Smooth muscle cell (in vitro differentiated cells): ENCODE data around the gene TOB2. TPM values are rescaled to one million over a fixed set of nuclear protein-coding genes. Genes with fewer than 3 reads are reported as not detected.

ENCODE experiments used
- DNase-seq: peaks from one replicate; lab custom pipeline; 2025; ENCODE audit not compliant: unreplicated experiment; lab: John Stamatoyannopoulos, UW
- H2AFZ ChIP-seq: fragments of 200-600 bp; sonication (generic); 2 replicates; pipeline ENCODE4 v1.6.0; 2016; ENCODE audit warnings: antibody characterized with exemption, low read depth, mild to moderate bottlenecking
- H3F3A ChIP-seq: fragments of 200-600 bp; sonication (generic); 2 replicates; pipeline ENCODE4 v1.6.0; 2017; ENCODE audit warnings: antibody characterized with exemption, low read depth
- H3K27ac ChIP-seq: fragments of 200-600 bp; sonication (generic); 2 replicates; pipeline ENCODE4 v1.5.1; 2016; ENCODE audit warnings: low read depth, mild to moderate bottlenecking
- H3K27me3 ChIP-seq: fragments of 200-600 bp; sonication (generic); 2 replicates; pipeline ENCODE4 v1.6.1; 2016; ENCODE audit warnings: low read depth, mild to moderate bottlenecking
- H3K36me3 ChIP-seq: fragments of 200-600 bp; sonication (generic); 2 replicates; pipeline ENCODE4 v1.5.1; 2016; ENCODE audit warnings: low read depth
- H3K4me1 ChIP-seq: fragments of 200-600 bp; sonication (generic); 2 replicates; pipeline ENCODE4 v1.5.1; 2016; ENCODE audit warnings: low read depth
- H3K4me2 ChIP-seq: fragments of 200-600 bp; sonication (generic); 2 replicates; pipeline ENCODE4 v1.6.0; 2016; ENCODE audit warnings: mild to moderate bottlenecking
- H3K4me3 ChIP-seq: fragments of 200-600 bp; sonication (generic); 2 replicates; pipeline ENCODE4 v1.5.1; 2016; ENCODE audit warnings: mild to moderate bottlenecking
- H3K79me2 ChIP-seq: fragments of 200-600 bp; sonication (generic); 2 replicates; pipeline ENCODE4 v1.6.0; 2016; ENCODE audit warnings: low read depth, mild to moderate bottlenecking
- H3K9ac ChIP-seq: fragments of 200-600 bp; sonication (generic); 2 replicates; pipeline ENCODE4 v1.6.0; 2016; ENCODE audit warnings: low read depth
- H3K9me3 ChIP-seq: fragments of 200-600 bp; sonication (generic); replicated peaks from 2 replicates; pipeline ENCODE4 v1.5.1; 2016; ENCODE audit warnings: low read depth
- H4K20me1 ChIP-seq: fragments of 200-600 bp; sonication (generic); 2 replicates; pipeline ENCODE4 v1.6.0; 2016; ENCODE audit warnings: low read depth
- CTCF ChIP-seq: fragments of 200-600 bp; sonication (generic); IDR thresholded peaks from 2 replicates; pipeline ENCODE4 v1.5.1; 2017; ENCODE audit warnings: borderline replicate concordance, mild to moderate bottlenecking, antibody characterized with exemption; ENCODE audit not compliant: insufficient read depth, poor library complexity, severe bottlenecking
- WGBS: methylation state at CpG from one replicate; pipeline ENCODE4 v1.1.7; 2016; ENCODE audit warnings: low lambda C conversion rate; 5-methylcytosine and 5-hydroxymethylcytosine counted together
- polyA plus RNA-seq: library from polyadenylated mRNA; unstranded; fragments of >200 nt; fragmentation: Nextera tagmentation; extraction: Ambion mirVana; gene quantifications from 2 replicates; pipeline ENCODE4 v1.2.1, GENCODE V29; 2016
- total RNA-seq: library from RNA; depleted of rRNA; stranded (reverse); fragments of >200 nt; gene quantifications from 2 replicates; pipeline ENCODE4 v1.2.3, GENCODE V29; 2014

The TOB2 gene
- total and polyA plus RNA-seq, 2 experiments from 2014 or later = 19.7 to 27.0 TPM

GRCh38 chr22:41418717-41419116 lies 27.9 kb downstream of the TOB2 start:
- TF ChIP-seq CTCF = no peak
- no peak overlapping the region for H3K9ac ChIP-seq
- peaks cover 7% of the 10 kb centered on the region for H3K4me1 ChIP-seq
- no peaks in the 10 kb centered on the region for H3K36me3 ChIP-seq
- no peaks in the 10 kb centered on the region for H3K9me3 ChIP-seq
- no peaks in the 10 kb centered on the region for H3K79me2 ChIP-seq
- WGBS = 93% methylated on average over 9 of the region's 9 CpGs
- no peaks in the 10 kb centered on the region for H3F3A ChIP-seq
- no peak overlapping the region for H3K4me3 ChIP-seq
- no peak overlapping the region for H3K4me2 ChIP-seq
- no peak for DNase-seq
- H2AFZ ChIP-seq = no peak overlapping the region
- no peak overlapping the region for H3K27ac ChIP-seq
- H3K27me3 ChIP-seq = no peaks in the 10 kb centered on the region
- no peaks in the 10 kb centered on the region for H4K20me1 ChIP-seq

DNA sequence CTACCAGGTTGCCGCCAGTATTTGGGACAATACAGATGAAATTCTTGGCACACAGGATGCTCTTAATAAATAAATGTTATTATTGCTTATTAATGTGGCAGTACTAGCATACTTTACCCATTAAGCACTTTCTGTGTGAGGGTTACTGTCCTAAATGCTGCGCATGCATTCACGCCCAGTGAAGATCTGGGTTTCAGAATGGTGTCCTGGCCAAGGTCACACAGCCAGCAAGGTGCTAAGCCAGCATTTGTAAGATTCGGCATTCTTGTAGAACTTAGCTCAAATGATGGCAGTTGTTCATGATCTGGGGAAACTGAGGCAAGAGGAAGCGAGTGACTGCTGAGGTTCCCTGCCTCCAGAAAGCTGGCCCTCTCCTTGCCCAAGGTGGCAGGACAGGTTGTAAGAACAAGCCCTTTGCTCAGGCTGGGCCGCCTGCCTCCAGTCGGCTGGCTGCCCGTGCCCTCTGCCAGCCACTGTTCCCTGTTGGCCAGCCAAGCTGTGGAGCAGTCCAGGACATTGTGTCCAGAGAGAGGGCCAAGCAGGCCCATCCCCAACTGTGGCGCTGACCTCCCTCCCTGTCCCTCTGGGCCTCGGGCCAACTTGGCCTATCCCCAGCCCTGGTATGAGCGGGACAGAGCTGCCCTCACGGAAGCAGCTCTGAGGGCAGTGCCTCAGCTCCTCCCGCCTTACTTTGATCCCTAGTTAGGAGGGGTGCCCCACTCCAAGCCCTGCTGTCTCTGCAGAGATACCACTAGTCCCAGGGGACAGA lies 28.8 kb downstream of the TOB2 start:
- H3K4me2 ChIP-seq = no peak overlapping the region
- no peaks in the 10 kb centered on the region for H3K36me3 ChIP-seq
- no peak overlapping the region for H2AFZ ChIP-seq

GRCh38 chr22:41415554-41415953 lies 31.0 kb downstream of the TOB2 start:
- Histone ChIP-seq H3K27ac (no peak overlapping the region), H3F3A (no peaks in the 10 kb centered on the region), H3K4me2 (no peak overlapping the region), H4K20me1 (no peaks in the 10 kb centered on the region), H3K27me3 (no peaks in the 10 kb centered on the region), H2AFZ (no peak overlapping the region), H3K9me3 (no peaks in the 10 kb centered on the region), H3K4me1 (peaks cover 11% of the 10 kb centered on the region), H3K9ac (no peak overlapping the region), H3K79me2 (no peaks in the 10 kb centered on the region), H3K4me3 (no peak overlapping the region), H3K36me3 (no peaks in the 10 kb centered on the region)
- no peak for DNase-seq
- TF ChIP-seq CTCF = no peak
- WGBS = 99% methylated on average over 4 of the region's 4 CpGs

More for the DNA sequence above, 28.8 kb downstream of the TOB2 start:
- 95% methylated on average over 13 of the region's 13 CpGs for WGBS
- Histone ChIP-seq H3F3A (no peaks in the 10 kb centered on the region), H3K9ac (no peak overlapping the region), H3K4me3 (no peak overlapping the region), H3K27ac (no peak overlapping the region), H3K79me2 (no peaks in the 10 kb centered on the region), H4K20me1 (no peaks in the 10 kb centered on the region), H3K9me3 (no peaks in the 10 kb centered on the region), H3K27me3 (no peaks in the 10 kb centered on the region), H3K4me1 (peaks cover 10% of the 10 kb centered on the region)
- no peak for TF ChIP-seq CTCF
- DNase-seq = no peak
